Vagina (tissue), 2 donors: Measurements from ENCODE around the gene SORCS2.

ENCODE experiments used
- CTCF ChIP-seq, 3 experiments: fragments of 450-650 bp in 2 of 3; fragments of 200-600 bp in 1 of 3; sonication (generic) in 1 of 3; IDR thresholded peaks; one replicate each; pipeline ENCODE4 v1.5.1; 2017 to 2019; ENCODE audit warnings: antibody characterized with exemption in 3 of 3, mild to moderate bottlenecking in 2 of 3, moderate library complexity in 2 of 3
- POLR2AphosphoS5 ChIP-seq, 2 donors: sonication (generic); formaldehyde crosslinking; IDR thresholded peaks; one replicate each; pipeline ENCODE4 v1.9.0; 2017; ENCODE audit warnings: antibody characterized with exemption in 2 of 2, mild to moderate bottlenecking in 2 of 2, low read depth in 1 of 2; ENCODE audit not compliant: insufficient read depth in 1 of 2

GRCh38 chr4:7430368-7430964 lies 238.1 kb downstream of the SORCS2 start:
- TF ChIP-seq CTCF (IDR thresholded peaks at IDR 0.05) (no peak), POLR2AphosphoS5 (IDR thresholded peaks at IDR 0.05; ENCODE audit: insufficient read depth in 1 of 2, low read depth in 1 of 2) (no peak)
